Measurements from ENCODE around the gene RNF214.

GRCh38 chr11:117205211-117205818, 27.2 kb upstream of the RNF214 start:
- TF ChIP-seq CTCF (IDR thresholded peaks at IDR 0.05) = no peak
- TF ChIP-seq POLR2A (IDR thresholded peaks at IDR 0.05) = no peak
